Measurements from ENCODE around the gene ERC2. TPM values are rescaled to one million over a fixed set of nuclear protein-coding genes. Genes with fewer than 3 reads are reported as not detected.

The ERC2 gene
- total and polyA plus RNA-seq, 2 of the 13 experiments (the other 11 are each of a cell fraction or from before 2014, with no cell fraction given): 0.16 to 0.22 TPM

GRCh38 chr3:55701997-55702396 lies 766.3 kb downstream of the ERC2 start:
- H2AFZ ChIP-seq (ENCODE audit: low read length): no peak overlapping the region
- ATAC-seq: no peak
- H3K79me2 ChIP-seq (ENCODE audit: insufficient read depth, low read length): no peaks in the 10 kb centered on the region
- no peak overlapping the region for H3K9ac ChIP-seq (ENCODE audit: insufficient read depth, low read depth, low read length)
- no peaks in the 10 kb centered on the region for H4K20me1 ChIP-seq (ENCODE audit: insufficient read depth, low read length)
- no peaks in the 10 kb centered on the region for H3K9me3 ChIP-seq (ENCODE audit: low read length)
- TF ChIP-seq ATF7 (IDR thresholded peaks at IDR 0.05) (peak; percentile 91), ATF7 (CRISPR knock-in tag; IDR thresholded peaks at IDR 0.05) (no peak), ZNF382 (CRISPR knock-in tag; IDR thresholded peaks at IDR 0.05; ENCODE audit: borderline replicate concordance) (no peak)
- no TSS peak for BruUV-seq (replicated peaks)
- ChIA-PET POLR2A (no interaction called here), CTCF (ENCODE audit: low intra/inter-chr PET ratio, low total read pairs) (no interaction called here)
- no peak for DNase-seq (ENCODE audit: low spot score)
- no peaks in the 10 kb centered on the region for H3K4me1 ChIP-seq (ENCODE audit: insufficient read depth, low read length)
- in situ Hi-C loops (cut with HindIII; ENCODE audit: extremely low pct_ligation_motif_present, low pct_unique_long_range_greater_than_20kb): no loop called here
- H3K36me3 ChIP-seq (replicated peaks in 1 of 2; ENCODE audit: control insufficient read depth in 1 of 2, insufficient read depth in 2 of 2, low read length in 2 of 2): no peaks in the 10 kb centered on the region
- WGBS (ENCODE audit: low lambda C conversion rate): 6% methylated on average over 3 of the region's 3 CpGs
- no peak overlapping the region for H3K27ac ChIP-seq (ENCODE audit: extremely low read length, insufficient read depth, low read length)
- no peak for FAIRE-seq
- no peaks in the 10 kb centered on the region; a peak in 1 of 5 replicates for H3K27me3 ChIP-seq (ENCODE audit: control insufficient read depth in 1 of 2, insufficient read depth in 2 of 2, low read length in 2 of 2)
- H3K4me3 ChIP-seq (replicated peaks in 1 of 3; ENCODE audit: insufficient read depth in 1 of 3, low read depth in 2 of 3, low read length in 3 of 3): no peak overlapping the region
- intact Hi-C loops (cut with micrococcal nuclease; ENCODE audit: unreplicated experiment): no loop called here
- no peak overlapping the region for H3K4me2 ChIP-seq (ENCODE audit: low read depth, low read length)

DNA sequence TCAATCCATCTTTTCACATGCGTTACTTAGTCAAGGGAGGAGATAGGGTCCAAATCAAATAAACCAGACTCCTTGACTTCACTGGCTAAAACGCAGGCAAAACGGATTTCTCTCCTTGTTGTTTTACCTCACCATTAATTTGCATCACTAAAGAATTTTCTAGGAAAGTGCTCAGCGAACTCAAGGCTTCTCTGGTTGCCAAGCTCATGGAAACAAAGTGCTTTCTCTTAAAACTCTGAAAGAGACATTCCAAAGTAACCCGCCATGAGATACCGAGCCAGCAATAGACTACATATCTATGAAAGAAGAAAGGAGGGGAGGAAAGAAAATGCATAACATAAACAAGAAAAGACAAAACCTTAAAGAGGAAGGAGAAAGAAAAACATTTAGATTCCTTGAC lies 769.4 kb downstream of the ERC2 start:
- H3K9ac ChIP-seq (ENCODE audit: insufficient read depth, low read depth, low read length): no peak overlapping the region
- 18% methylated on average over 6 of the region's 6 CpGs for WGBS (ENCODE audit: low lambda C conversion rate)
- H3K4me2 ChIP-seq (ENCODE audit: low read depth, low read length): no peak overlapping the region
- in situ Hi-C loops (cut with HindIII; ENCODE audit: extremely low pct_ligation_motif_present, low pct_unique_long_range_greater_than_20kb) (no loop called here), intact Hi-C loops (cut with micrococcal nuclease; ENCODE audit: unreplicated experiment) (no loop called here)
- H3K4me1 ChIP-seq (ENCODE audit: insufficient read depth, low read length): no peaks in the 10 kb centered on the region
- TF ChIP-seq HINFP (CRISPR knock-in tag; IDR thresholded peaks at IDR 0.05; ENCODE audit: low read depth) (no peak), UBTF (CRISPR knock-in tag; IDR thresholded peaks at IDR 0.05) (no peak), ZNF572 (CRISPR knock-in tag; IDR thresholded peaks at IDR 0.05) (no peak), RXRA (CRISPR knock-in tag; IDR thresholded peaks at IDR 0.05) (no peak), ZBTB3 (CRISPR knock-in tag; IDR thresholded peaks at IDR 0.05; ENCODE audit: borderline replicate concordance, low read depth) (no peak), ZNF891 (CRISPR knock-in tag; IDR thresholded peaks at IDR 0.05) (no peak)
- H2AFZ ChIP-seq (ENCODE audit: low read length): no peak overlapping the region
- POLR2A ChIA-PET: no interaction called here
- ATAC-seq (no peak), DNase-seq (ENCODE audit: low spot score) (no peak), FAIRE-seq (no peak)
- H4K20me1 ChIP-seq (ENCODE audit: insufficient read depth, low read length): no peaks in the 10 kb centered on the region
- H3K36me3 ChIP-seq (replicated peaks in 1 of 2; ENCODE audit: control insufficient read depth in 1 of 2, insufficient read depth in 2 of 2, low read length in 2 of 2): no peaks in the 10 kb centered on the region
- H3K4me3 ChIP-seq (replicated peaks in 1 of 3; ENCODE audit: insufficient read depth in 1 of 3, low read depth in 2 of 3, low read length in 3 of 3): no peak overlapping the region
- no peak overlapping the region for H3K27ac ChIP-seq (ENCODE audit: extremely low read length, insufficient read depth, low read length)
- no TSS peak for BruUV-seq (replicated peaks)
- no peaks in the 10 kb centered on the region; a peak in 1 of 5 replicates for H3K27me3 ChIP-seq (ENCODE audit: control insufficient read depth in 1 of 2, insufficient read depth in 2 of 2, low read length in 2 of 2)
- CTCF ChIA-PET (ENCODE audit: low intra/inter-chr PET ratio, low total read pairs): no interaction called here
- H3K79me2 ChIP-seq (ENCODE audit: insufficient read depth, low read length): no peaks in the 10 kb centered on the region
- H3K9me3 ChIP-seq (ENCODE audit: low read length): no peaks in the 10 kb centered on the region
